NOMO-1 treated with dmso at 0.1 percent for 144 hours (cell line): ENCODE data around the gene SNN.
A peak's percentile ranks its signal among the peaks of the same experiment; 100 is the strongest.

Source experiments
- DNase-seq: peaks from one replicate; lab custom pipeline; 2025; ENCODE audit not compliant: unreplicated experiment; lab: John Stamatoyannopoulos, UW

SNN gene

DNA sequence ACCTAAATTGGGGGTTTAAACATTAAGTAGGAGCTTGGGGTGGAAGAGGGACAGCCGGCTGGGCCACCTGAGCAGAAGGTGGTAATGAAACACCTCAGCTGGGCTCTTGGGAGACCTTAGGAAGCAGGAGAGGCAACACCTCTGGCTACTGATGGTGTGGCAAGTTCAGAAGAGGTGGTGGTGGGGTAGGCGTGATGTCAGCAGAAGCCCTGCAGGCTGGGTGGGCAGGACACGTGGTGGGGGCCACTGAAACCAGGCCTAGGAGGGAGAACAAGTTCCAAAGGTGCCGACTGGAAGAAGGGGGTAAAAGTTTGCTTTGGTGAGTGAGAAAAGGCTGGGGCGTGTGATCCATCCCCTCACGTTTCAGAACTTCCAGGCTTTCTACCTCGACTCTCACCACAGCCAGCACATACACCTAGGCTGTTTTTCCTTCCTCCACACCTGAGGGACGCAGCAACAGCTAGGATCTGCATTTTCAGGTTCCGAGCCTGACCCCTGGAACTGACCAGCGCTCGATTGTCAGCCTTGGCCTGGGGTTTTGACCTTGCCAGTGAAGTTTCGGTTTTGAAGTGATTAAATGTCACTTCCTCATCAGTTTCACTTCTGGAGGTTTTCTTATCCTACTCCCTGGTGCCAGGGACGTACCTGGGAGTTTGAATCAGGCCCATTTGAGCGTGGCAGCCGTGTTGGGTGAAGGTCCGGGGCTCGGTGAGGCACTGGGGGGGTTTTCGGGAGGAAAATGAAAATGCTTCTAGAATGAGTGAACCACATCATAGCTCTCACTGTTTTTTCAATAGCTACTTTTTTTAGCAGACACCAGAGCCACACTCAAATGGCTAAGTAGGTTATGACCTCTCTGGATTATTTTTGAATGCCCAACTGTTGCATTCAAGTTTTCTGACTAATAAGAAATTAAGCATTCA, 10.0 kb downstream of the SNN start:
- DNase-seq: no peak

DNA sequence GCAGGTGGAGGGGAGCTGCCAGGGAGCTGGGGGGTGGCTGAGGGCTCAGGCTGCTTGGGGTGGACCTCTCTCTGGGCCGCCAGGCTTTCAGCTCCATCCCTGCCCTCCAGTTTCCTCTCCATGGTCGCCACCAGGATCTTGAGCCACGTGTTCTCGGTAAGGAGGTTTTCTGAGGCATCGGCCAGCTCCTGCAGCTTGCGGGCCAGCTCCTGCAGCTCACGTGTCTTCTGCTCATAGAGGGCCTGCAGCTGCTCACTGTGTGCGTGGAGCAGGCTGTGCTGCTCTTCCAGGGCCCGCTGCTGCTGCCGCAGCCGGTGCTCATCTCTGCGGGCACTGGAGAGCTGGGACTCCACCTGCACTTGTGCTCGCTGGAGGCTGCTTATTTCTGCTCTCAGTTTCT, 11.0 kb downstream of the SNN start:
- DNase-seq: no peak

DNA sequence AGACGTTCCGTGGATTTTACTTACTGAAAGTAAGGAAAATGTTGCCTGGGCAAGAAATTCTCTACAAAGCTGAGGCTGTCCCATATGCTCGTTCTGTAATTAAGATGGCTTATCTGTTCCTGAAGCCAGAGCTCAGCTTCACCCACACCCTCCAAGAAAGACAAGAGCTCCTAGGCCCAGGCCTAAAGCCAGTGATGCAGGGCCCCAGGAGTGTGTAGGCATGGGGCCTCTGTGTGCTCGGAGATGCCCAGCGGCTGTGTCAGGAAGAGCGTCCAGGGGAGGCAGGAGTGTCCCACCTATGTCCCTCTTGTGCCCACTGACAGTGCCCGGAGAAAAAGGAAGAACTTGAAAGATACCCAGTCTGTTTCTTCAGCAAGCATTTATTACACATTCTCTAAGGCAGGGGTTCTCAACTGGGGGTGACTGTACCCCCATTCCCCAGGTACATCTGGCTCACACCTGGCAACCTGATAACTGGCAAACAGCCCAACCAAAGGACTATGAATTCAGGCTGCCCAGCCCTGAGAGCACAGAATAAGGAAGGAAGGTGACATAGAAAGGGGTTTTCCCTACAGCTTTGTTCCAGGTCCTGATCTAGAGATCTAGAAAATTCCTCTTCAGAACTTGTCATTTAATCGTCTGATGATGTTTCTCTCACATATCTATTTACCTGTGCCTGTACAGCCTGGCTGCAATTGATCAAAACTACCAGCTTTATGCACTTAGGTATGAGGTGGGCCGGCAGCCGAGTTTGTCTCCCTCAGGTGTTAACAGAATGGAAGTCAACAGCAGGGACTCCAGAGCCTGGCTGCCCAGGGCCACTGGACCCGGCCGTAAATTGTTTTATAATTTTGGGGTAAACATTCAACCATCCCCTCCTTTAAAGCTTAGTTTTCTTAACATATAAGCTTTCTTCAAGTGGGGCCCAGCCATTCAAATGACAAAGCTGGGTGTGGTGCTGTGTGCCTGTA, 12.0 kb downstream of the SNN start:
- no peak for DNase-seq

DNA sequence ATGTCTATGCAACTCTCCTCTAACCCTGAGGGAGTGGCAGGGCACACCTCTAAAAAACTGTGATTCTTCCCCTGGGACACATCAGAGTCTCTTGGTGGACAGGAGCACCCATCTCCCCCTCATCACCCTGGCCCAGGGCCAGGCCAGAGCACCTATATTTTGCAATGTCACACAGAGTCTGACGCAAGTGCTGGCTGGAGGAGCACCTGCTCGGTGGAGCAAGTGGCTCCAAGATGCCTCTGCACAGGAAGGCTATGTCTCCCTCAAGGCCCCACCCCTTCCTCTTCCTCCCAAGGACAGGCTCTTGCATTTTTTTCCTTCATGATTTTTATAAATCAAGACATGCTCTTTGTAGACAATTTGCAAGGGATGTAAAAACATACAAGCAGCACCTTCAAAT, 13.3 kb downstream of the SNN start:
- DNase-seq: no peak

DNA sequence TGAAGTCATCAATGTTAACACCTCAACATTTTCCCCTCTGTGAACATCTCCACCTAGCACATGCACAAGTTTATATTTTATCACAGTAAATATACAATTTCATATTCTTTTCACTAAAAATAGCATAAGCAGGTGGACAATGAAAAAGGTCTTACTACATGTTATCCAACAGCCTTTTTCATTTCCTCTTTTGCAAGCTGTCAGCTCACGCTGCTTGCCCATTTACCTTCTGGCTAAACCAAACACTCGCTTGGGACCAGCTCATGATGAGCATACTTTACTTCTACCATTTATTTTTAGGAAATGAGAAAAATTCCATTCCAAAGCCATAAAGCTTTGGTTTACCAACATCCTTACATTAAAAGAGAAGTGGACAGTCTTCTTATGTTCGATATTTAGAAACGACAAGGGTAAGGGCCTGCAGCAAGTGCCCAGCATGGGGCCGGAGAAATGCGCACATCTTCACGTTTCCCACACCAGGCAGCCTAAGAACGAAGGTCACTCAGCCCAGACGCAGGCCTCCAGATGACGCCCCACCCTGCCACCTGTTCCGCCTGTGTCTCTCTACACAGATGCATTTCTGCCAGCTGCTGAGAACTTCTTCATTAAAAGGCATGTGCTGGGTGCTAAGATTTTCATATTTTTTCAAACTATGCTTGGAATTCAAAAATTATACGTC, 13.9 kb downstream of the SNN start:
- peak; percentile 15 for DNase-seq

DNA sequence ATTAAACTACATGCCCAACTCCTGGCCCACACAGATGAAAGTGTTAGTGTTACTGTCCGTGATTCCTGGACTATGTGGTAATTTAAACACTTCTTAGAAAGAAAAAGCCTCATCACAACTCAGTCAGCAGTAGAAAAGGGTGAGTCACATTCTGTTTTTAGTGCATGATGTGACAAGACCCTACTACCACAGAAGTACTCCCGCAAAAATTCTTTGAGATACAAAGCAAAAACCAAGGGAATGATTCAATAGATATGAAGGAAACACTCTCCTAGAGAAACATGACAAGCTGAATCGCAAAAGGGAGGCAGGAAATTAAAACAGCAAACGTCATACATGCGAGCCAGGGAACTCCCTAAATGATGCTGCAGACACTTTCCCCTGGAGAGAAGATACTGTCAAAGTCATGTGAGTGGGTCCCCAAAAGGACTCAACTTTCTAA, 14.4 kb downstream of the SNN start:
- no peak for DNase-seq

DNA sequence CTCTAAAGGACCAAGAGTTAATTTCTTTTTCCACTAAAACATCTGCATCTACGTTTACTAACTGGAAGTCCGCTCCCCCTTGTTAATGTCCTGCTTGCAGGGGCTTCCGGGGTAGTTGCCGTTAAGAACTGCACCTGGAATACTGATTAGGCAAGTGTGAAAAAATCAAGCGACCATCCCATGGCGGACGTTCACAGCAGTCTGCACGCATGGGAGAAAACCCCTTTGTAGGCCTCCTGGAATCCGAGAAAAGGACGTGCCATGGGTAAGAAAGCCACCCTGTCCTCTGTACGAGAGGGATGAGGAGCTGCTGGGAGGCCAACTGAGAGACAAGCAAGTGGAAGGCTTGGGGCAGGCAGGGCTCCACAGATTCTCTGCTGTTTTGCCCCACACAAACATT, 14.9 kb downstream of the SNN start:
- no peak for DNase-seq

DNA sequence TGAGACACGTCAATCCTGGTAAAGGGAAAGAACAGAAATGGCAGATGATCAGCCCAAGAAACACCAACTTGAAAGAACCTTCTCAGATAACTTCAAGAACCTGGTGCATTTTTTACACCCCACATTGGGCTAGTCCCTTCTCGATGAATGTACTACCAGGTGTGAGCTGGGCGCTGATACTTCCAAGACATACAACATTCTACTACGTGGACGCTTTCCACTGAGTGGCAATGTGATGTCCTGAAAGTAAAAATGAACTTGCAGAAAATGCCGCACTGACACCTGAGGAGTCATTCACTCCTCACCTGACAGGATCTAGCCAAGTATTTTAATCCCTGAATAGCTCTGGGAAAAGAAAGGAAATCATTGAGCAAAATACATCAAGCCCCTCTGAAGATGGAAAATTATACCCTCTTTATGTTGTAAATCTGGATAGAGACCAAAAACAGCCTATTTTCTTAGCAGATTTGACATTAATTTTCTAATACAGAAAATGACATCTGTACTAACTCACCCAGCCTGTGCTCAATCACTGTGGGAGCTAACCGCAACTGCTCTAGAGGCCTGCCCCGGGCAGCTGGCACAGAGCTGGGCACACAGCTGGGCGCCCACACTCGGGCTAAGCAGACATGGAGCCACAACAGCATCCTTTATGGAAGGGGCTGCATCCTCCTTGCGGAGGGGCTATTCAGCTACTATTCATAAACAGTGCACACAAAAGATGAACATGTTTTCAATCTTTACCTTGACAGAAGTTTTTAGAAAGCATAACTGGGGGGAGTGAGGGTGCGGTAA, 16.2 kb downstream of the SNN start:
- DNase-seq: no peak

DNA sequence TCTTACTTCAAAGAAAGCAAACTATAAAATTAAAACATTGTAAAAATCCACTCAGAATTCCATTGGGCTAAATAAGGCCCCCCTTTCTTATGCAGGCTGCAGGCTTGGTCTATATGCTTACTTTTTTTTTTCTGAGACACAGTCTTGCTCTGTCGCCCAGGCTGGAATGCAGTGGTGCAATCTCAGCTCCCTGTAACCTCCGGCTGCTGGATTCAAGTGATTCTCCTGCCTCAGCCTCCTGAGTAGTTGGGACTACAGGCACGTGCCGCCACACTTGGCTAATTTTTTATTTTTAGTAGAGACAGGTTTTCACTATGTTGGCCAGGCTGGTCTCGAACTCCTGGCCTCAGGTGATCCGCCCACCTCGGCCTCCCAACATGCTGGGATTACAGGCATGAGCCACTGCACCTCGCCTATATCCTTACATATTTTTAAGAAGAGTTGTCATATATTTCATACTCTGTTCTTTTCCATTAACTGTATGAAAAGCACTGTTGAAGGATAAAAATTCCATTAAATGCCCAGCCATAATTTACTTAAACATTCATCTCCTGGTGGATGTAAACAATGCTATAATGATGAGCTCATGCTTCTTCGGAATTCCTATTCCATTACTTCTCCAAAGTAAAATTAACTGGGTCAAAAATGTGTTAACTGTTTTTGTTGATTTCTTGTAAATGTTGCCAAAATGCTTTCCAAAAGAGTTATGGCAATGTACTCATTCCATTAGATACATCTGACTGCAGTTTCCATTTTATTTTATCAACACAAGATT, 17.8 kb downstream of the SNN start:
- DNase-seq: no peak

DNA sequence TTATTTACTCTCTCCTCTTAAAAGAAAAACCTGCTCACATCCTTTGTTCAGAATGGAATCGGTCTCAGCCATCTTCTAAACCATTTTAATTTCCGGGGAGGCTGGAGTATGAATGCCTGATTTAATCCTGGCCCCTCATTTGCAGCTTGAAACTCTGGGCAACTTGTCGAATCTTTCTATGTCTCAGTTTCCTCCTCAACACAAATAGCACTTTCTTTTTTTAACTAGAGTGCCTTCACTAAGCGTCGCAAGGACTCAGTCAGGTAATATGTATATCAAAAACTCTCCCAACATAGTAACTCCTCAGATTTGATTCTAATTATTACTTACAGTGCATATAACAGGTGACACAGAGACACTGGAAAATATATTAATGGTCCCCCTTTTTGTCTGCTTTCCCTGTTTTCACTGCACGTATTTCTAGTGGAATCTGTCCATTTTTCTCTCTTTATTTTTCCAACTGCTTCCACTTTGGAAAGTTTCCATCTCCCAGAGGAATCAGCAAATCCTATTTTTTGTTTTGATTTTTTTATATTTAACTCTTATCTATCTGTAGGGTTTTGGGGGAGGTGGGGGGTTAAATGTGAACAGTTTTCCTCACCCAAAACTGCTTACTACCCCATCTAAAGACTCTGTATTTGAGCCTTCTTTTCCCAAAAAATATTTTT, 18.6 kb downstream of the SNN start:
- no peak for DNase-seq

DNA sequence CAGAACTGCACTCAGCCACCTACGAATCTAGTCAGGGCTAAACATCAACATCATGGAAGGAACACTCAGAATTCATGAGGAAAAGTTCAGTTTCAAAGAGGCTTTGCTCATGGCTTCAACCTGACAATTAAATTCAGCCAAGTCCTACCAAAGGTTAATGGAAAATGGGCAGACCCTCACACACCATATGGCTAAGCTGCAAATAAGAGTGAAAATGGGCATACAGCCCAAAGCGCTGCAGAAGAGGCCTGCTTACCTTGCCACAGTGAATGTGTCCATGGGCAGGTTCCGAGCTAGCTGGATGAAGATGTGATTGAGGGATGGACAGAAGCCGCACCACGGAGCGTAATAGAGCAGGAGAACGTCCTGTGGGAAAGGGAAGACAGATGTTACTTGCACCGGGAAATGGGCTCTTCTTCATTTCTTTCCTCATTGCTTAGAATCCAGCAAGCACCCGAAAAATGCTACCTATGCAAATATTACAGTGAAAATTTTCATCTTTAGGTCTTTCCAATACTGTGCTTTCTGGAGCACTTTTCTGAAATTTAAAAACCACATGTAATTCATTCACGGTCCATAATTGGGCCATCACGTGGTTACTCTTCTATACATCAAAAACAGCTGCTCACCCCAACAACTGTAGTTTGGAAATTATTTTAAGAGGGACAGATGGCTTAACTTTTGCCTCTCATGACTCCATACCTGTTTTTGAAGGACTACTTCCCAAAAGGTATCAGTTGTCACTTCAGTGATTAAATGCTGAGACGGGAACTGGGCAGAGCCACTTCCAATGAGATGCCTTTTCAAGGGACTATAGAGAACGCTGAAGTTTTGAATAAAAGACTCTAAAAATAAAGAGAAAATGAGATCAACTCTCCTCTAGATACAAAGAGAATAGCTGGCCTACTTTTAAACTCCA, 19.6 kb downstream of the SNN start:
- no peak for DNase-seq

DNA sequence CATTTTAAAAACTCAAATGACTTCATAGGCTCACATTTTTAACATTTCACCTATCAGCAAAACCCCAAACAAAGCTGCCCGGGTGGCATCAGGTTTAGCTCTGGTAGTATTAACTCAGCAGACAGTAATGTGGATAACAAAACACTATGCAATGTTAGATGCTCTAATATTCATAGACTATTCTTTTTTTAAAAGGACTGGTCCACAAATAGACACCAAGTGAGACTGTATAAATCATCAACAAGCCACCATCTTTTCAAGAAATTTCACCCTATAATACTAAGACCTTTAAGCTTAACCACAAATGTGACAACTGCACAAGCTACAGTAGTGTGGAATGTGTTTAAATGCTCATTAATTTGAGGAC, 20.2 kb downstream of the SNN start:
- no peak for DNase-seq

DNA sequence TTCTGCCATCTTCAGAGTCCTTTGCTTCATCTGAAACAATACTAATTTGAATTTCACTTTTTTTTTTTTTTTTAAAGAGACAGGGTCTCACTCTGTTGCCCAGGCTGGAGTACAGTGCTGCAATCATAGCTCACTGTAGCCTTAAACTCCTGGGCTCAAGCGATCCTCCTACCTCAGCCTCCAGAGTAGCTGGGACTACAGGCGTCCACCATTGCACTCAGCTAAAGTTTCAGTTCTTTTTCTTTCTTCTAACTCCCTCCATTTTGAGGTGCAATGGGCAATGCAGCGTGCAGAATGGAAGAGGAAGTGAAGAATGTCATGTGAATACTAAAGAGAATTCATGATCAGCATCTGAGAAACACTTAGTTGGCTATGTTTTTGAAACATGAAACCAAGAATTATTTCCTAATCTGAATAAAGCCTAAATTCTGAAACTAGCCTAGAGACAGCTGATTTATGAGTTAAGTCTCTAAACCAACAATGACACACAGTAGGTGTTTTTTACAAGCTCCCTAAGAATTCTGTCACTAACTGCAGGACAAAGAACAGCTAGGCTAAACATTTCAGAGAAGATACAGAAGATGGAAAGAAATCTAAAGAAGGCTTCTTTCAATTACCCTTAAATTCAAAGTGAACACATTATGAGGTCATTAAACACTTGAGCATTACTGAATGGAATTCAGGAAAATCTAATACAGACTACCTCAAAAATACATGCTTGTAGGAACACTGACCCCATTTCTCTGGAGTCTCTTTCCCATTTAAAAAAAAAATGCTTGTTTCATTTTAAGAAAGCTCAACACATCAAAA, 21.0 kb downstream of the SNN start:
- peak; percentile 18 for DNase-seq

DNA sequence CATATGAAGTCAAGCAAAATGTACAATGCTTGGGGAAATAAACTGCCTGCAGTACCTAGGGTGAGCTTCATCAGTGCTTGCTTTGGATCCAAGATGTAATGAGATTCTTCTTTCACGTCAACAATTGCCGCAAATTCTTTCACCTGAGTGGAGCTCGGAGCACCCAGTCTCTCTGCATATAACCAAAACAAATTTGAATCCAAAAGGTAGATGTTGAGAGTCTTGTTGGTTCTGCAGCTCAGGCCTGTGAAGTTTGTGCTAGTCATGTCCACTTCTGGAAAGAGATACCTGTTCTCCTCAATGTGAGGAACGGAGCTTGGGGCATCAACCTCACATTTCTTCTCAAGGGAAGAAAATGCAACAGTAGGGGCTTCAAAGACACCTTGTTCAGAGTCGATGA, 23.0 kb downstream of the SNN start:
- DNase-seq: no peak

DNA sequence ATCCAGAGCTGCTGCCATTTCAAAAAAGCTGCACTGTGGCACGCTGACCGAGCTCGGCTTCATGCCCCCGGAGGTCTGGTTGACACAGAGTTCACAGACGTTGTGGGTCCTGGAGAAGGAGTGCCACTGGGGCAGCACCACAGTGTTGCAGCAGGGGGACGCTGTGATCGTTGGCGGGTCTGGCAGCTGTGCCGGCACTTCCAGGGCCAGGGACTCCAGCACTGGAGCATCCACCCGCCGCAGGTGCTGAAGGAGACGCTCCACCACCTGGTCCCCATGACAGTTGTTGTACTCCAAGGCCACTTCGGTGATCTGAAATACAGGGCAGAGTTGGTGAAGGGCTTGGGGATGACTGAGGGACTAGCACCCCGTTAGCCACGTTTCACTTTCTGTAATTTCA, 23.5 kb downstream of the SNN start:
- no peak for DNase-seq

DNA sequence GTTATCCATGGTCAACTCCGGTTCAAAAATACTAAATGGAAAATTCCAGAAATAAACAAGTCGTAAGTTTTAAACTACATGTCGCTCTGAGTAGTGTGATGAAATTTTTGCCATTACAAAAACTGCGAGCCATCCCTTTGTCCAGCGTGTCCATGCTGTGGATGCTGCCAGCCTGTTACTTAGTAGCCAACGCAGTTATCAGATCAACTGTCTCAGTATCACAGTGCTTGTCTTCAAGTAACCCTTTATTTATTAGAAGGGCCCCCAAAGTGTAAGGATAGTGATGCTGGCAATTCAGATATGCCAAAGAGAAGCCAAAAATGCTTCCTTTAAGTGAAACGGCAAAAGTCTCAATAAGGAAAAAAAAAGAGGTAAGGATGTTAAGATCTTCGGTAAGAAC, 23.9 kb downstream of the SNN start:
- DNase-seq: no peak

DNA sequence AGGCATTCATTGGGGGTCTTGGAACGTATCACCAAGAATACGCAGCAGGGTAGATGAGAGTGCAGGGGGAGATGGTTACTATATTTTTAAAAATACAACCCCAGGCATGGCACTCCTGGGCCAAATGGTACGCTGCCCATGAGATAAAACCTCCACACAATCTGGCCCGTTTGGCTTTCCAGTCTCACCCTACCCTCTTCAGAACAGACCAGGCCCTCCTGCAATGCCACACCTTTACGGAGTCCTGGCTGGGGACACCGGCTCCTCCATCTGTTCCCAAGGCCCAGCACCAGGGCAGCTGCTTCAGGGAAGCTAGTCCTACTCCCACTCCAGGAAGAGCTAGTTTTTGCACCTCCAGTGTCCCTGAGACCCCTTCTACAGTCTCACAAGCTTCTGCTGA, 24.4 kb downstream of the SNN start:
- no peak for DNase-seq
